GM19324 (cell line): ENCODE results near the gene FAM120AOS.

Source experiments
- ATAC-seq: cut with Tn5 transposase; IDR thresholded peaks from one replicate; pipeline ENCODE4 v1.9.1; 2021; ENCODE audit warnings: mild to moderate bottlenecking, moderate library complexity; ENCODE audit not compliant: unreplicated experiment, low FRiP score

Gene FAM120AOS

DNA sequence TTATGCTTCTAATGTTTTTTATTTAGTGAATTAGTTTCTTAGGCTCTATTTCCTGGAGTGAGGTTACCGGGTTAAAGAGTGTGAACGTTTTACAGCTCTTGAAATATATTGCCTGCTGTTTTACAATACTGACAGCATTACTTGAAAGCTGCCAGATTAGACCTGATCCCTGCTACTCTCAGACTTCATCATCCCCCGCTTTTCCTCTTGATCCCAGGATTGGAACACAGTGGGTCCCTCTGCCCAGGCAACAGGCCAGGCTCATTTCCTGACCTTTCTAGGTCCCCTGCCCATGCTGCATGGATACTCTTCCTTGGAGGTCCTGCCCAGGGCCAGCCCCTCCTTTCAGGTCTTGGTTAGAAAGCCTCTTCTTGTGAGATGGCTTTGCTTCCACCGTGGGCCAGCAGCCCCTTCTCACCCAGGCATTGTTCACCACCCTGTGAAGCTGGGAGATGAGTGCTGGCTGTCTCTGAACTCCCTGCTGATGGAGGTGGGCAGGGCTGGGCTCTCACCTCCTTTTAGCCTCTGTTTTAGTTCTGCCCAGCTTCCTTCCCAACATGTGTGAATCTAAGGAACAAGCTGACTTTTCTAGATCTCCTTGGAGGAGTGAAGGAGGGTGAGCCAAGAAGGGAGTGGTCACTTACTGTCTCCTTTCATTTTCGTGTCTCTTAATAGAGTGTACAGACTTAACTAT, 15.5 kb upstream of the FAM120AOS start:
- no peak for ATAC-seq

DNA sequence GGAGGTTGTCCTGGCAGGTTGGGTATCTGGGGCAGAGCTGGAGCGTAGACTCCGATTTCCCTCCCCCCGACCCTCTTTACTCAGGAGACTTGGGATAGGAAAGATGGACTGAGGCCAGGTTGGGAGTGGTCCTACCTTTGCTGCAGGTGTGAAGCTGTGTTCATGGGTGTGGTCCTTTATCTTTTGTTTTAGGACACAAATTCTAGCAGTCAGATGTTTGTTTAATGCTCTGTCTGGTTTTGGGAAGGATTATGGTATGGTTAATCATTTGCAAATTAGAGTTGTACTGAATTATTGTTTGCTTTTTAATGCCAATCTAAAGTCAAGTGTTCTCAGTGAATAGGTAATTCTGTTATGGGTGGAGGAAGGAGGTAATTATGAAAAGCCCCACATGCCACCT, 14.1 kb upstream of the FAM120AOS start:
- no peak for ATAC-seq

DNA sequence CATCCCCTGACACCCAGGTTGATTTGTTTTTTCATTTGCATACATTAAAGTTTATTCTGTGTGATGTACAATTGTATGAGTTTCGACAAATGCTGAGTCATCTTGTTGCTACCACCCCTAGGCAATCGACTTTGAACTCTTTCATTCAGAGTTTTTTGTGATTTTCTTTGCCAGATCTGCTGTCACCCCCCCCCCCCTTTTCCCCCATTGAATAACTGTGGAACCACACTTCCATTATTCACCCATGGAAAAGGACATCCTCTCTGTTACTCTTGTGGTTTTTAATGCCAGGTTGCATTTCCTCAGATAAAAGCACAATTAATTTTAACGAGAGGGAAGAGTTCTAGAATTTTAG, 13.7 kb upstream of the FAM120AOS start:
- ATAC-seq = no peak

DNA sequence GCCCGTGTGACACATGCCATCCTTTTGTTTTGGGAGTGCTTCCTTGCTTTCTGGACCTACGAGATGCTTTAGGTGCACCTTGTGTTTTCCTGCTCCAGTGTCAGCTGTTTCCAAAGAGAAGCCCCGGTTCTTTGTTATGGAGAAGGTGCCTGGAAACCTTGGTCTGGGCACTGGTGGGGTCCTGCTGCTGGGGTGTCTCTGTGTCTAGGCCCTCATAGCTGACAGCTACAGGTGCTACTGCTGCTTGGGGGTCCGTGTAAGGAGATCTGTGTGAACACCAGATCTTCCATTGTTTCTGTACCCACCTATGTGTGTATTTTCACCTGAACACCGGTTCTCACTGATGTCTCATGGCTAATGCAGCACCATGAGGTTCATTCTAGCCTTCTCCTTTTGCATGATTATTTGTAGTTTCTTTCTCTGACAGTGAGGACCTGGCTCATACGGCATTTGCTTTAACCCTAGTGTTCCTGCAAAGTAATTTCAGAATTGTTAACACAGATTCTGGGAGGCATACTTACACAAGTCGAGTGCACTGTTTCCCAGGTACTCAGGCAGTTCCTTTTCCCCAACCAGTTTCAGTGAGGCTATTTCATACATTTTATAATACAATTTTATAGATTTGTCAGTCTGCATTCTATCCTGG, 13.2 kb upstream of the FAM120AOS start:
- ATAC-seq = no peak

DNA sequence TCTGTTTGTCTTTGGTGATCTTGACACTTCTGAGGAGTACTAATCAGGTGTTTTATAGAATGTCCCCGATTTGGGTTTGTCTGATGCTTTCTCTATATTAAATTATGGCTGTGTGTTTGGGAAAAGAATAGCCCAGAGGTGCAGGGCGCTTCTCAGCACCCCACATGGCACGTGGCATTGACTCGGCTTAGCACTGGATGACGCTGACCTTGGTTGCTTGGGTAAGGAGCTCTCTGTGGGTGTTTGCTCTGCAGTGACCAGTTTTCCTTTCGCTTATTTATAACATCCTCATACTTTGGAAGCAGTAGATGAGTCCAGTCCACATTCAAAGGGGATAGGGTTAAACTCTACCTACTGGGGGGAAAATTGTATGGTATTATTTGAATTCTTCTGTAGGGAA, 12.5 kb upstream of the FAM120AOS start:
- ATAC-seq = no peak

DNA sequence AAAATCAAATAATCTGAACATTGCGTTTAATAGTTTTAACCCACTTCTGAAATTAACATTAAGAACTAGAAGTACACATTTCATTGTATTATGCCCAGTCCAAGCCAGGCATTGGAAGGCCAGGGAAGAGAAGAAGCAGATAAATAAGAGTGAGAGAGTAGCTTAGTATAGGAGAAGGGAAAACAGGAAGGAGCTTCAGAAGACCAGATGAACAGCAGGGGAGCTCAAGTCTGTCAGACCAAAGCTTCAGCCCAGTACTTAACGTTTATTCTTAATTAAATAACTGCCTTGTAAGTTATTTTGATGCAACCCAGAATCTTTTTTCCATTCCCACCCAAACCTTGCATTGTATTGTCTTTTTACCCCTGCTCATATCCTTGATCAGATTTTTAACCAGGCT, 11.5 kb upstream of the FAM120AOS start:
- ATAC-seq = no peak

DNA sequence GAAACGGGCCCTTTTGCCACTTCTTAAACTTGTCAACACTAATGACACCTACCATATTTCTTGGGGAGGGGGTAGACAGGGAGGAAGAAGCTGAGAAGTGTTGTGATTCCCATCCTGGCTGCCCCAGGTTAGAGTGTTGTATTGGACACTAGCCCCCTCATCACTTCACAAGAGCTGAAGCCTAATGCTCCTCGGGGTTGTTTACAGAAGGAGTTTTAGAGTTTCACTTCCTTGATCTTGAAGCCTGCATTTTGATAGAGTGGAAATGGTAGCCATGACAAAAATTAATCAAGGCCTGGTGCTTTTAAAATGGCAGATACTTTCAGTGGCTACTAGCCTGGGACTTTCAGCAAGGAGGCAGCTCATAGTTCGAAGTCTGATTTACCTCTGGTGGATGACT, 11.0 kb upstream of the FAM120AOS start:
- no peak for ATAC-seq

DNA sequence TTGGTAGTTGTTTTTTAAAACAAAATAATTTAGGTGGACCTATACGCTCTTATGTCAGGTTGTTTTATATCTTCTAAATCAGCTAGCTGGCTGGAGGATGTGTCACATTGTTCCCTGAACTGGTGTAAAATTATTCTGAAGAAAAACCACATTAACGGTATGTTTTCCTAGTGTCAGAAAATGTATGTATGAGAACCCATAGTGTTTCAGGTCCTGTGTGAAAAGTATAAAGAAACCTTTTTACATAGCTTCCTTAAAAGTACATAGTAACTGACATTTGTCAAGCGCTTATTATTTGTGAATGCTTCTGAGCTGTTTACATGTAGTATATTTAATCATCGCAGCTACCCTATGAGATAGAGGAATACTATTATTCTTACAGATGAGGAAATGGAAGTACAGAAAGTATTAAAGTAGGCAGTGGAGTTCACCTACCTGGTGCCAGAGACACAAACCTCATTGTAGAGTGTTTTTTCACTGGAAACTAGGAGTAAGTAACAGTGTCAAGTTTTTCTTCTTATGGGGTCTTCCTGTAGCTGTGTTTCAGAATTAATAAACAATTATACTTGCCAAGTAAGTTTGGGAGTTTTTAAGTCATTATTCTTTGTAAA, 10.4 kb upstream of the FAM120AOS start:
- ATAC-seq = no peak

DNA sequence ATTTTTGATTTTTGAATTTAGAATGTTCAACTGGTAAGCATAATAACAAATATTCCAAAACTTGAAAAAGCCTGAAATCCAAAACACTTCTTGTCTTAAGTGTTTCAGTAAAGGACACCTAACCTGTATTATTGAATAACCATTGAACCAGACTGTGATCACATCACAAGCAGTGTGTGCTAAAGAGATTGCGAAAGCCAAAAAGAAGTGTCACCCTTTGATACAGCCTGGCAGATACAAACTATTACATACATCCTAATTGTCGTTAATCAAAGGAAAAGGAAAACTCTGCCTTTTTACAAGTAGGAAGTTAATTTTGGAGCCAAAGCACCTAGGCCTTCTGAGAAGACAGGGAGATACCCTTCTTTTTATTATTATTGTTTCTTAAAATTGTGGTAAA, 8.4 kb upstream of the FAM120AOS start:
- ATAC-seq = no peak

DNA sequence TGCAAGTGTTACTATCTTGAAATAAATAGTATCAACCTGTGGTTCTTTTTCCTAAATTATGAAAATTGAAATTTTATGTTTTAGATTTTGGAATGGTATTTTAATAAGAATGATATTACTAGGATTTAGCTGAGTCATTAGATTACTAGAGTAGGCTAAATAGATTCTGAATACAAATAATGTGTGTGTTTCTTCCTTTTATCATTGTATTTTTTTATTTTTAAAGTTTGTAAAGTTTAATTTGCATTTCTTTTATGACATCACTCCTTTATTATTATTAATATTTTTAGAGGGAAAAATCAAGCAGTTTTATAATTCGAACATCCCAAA, 8.0 kb upstream of the FAM120AOS start:
- no peak for ATAC-seq

DNA sequence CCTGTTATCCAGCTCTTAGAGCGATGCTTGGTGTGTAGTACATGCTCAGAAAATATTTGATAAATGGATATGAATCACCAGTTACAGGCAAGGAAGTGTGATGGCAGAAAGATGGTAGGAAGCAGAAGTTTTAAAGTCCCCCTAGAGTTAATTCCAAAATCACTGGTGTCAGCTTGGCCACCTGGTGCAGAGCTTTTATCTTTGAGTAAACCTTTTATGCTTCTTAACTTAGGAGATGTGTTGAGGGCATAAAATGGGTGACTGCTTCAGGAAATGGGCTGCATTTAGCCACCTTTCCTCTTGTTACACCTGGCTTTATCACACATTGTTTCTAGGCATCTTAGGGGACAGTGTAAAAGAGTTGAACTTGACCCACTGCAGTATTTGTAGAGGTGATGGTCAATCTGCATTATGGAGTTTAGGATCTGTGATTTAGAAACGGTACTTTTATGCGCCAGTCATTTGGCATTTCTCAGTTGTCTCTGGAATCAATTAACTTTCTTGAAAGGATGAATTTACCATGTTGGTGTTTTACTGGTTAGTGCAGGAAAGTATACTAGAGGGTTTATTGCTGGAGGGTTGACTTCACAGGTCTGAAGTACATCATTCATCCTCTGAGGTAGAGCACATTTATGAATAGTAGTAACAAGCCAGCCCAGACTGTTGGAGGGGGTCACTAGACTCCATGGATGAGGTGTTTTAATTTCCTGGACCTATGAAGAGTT, 7.5 kb upstream of the FAM120AOS start:
- no peak for ATAC-seq

DNA sequence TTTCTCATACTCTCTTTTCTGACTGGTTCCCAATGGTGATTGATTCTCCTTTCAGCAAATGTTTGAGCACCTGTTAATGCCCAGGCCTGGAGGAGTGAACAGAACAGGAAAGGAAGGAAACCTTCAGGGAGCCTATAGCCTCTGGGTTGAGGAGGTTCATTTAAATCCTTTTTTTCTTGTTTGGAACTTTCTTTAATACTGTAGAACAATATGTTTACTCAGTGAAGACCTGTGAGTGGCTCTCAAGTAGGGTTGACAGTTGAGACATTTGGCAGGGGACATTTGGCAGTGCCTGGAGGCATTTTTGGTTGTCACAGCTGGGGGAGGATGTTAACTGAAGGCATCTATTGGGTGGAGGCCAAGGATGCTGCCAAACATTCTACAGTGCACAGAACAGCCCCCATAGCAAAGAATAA, 6.1 kb upstream of the FAM120AOS start:
- no peak for ATAC-seq

DNA sequence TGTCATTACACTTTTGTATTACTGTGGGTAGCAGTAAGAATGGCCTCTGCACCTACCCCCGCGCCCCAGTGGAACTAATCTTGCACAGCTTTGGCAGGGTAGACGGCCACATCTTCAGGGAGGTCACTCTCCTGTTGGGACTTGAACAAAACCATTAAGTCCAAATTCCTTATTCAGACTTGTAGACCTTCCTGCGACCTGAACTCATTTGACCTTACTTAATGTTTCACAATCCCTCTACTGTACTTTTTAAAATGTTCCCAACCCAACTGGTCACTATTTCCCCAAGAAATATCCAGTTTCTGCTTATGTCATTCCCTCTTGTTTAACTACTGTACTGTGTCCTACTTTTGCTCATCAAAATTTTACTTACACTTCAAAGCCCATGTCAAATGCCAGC, 5.3 kb upstream of the FAM120AOS start:
- no peak for ATAC-seq

DNA sequence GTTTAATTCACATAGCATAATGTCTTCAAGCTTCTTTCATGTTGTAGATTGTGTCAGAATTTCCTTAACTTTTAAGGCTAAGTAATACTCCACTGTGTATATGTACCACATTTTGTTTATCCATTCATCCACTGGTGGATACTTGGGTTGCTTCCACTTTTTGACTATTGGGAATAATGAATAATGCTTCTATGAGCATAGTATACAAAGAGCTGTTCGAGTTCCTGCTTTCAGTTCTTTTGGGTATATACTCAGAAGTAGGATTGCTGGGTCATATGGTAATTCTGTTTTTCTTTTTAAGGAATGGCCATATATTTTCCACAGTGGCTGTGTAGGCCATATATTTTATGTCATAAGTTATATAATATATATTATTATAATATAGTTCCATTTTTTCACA, 3.6 kb upstream of the FAM120AOS start:
- no peak for ATAC-seq

DNA sequence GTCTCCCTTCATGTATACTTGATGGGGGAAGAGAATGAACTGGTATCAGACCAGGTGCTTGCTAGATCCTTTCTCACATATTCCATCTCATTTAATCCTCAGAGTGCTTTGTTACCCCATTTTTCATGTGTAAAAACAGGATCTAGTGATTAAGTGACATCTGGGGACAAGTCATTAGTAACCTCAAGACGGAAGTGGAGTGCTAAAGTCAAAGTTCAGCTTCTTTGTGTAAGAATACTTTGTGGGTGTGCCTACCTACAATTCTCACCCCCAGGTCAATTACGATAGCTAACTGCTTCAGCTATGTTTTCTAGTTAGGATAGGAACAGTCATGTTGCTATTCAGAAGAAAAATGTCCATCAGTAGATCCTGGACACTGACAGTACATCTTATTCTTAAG, 3.1 kb upstream of the FAM120AOS start:
- no peak for ATAC-seq

DNA sequence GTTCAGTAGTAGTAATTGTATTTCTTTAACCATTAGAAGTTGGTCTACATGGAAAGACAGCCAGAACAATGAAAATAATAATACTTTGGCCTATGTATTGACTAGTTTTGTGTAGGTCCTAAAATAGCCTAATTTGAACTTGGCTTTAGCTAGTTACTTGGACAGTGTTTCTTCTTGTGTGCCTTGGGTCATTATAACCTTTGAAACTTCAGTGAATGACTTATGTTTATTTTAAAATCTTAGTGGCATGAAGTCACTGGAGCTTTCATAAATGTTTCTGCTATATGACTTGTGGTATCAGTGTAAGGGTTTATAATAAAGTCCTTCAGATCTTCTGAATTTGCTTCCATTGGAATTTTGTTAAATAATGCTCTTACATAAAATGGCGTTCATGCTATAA, 2.6 kb upstream of the FAM120AOS start:
- no peak for ATAC-seq

DNA sequence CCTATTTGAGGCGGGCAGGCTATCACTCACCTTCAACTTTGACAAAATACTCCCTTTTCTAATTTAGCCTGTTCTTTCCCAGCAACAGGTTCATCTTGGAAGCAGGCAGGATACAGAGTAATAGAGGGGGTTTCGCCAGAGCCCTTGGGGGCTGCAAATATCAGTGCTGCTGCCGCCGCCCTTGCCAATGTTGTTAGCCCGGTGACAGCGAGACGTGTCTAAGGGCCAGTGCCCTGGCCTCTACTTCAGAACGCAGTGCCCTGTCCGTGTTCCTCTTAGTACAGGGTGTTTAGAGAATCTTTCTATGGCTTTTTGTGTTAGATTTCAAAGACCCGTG, 703 bp downstream of the FAM120AOS start:
- ATAC-seq = no peak

DNA sequence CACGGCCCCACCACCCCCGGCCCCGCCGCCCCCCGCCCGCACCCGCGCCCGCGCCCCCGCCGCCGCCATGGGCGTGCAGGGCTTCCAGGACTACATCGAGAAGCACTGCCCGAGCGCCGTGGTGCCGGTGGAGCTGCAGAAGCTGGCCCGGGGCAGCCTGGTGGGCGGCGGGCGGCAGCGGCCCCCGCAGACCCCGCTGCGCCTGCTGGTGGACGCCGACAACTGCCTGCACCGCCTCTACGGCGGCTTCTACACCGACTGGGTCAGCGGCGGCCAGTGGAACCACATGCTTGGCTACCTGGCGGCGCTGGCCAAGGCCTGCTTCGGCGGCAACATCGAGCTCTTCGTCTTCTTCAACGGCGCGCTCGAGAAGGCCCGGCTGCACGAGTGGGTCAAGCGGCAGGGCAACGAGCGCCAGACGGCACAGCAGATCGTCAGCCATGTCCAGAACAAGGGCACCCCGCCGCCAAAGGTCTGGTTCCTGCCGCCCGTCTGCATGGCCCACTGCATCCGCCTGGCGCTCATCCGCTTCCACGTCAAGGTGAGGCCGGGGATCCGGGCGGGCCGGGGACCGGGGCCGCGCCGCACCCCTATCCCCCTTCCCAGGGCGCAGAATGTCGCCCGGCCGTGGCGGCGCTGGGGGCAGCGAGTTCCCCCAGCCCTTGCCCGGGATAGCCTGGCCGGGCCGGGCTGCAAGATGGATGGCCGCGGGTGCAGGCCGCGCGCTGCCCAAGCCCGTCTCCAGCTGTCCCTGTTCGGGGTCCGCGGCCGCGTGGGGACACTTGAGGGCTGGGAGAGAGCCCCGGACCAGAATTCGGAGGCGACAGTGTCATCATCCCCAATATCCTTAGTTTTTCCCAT, 1.3 kb downstream of the FAM120AOS start:
- peak; percentile 19 for ATAC-seq

DNA sequence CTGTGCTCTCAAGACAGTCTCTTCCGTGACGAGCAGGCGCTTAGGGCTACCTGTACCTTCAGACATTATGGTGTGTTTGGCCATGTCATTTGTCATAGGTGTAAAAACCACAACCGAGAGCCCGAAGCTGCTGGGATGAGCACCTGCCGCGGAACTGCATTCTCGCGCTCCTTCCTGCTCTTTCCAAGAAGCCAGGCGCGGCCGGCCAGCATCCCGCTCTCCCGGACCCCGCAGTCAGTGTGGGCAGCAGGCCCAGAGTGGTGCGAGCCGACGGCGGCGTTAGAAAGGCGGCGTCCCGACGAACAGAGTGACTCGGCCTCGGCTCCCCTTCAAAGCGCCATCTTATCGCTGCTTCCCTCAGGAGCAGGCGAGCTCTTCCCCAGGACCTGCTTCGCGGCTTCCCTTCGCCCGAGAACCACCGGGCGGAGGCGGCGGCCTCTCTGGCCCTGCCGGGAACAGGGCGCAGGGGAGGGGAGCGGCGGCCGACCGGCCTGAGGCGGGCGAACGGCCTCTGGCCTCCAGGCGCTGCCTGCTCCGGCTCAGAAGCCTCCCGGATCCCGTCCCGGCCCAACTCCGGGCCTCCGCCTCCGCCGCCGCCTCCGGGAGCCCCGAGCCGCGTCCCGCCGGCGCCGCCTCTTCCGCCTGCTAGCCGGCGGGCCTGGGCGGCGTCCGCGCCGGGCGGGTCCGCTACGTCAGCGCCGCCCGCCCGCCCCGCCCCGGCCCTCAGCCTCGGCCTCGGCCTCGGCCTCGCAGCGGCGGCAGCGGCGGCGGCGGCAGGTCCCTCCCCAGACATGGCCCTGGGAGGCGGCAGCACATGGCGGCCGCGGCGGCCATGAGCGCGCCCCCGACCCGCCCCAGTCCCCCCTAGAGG, 2.2 kb downstream of the FAM120AOS start, which contains the start of gene FAM120A:
TSS of gene FAM120A (plus strand) at position 741 of the 871 bp plus-strand sequence. CDS start 231 bp downstream, outside the sequence.
- peak; percentile 66 for ATAC-seq

DNA sequence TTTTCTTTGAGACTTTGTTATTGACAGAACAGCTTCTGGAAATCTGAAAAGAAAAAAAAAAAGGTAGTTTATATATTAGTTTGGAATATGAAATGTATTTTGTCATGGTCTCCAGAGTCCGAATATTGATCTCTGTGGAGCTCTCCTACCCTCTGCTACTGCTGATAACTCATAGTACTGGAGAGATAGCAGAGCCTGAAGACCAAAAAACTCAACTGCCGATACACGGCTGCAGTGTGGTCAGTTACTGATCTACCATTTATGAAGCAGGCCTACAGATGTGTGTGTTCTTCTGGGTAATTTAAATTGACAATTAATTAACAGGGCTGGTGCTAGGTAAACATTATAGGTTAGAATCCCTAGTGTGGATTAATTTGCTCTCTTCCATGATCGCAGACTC, 5.7 kb downstream of the FAM120AOS start:
- no peak for ATAC-seq
